K562 (cell line): ENCODE results near the gene RPUSD2.

Source experiments
- CTBP1 ChIP-seq: fragments of 450-650 bp; IDR thresholded peaks from 2 replicates; pipeline ENCODE4 v1.6.1; 2016; ENCODE audit warnings: borderline replicate concordance
- FOXJ2 ChIP-seq: fragments of 200-800 bp; sonication (Bioruptor generic); IDR thresholded peaks from 2 replicates; pipeline ENCODE4 v1.6.1; 2016; ENCODE audit warnings: missing genetic modification characterization, missing compliant biosample characterization
- HNRNPH1 ChIP-seq: fragments of 200-400 bp; formaldehyde crosslinking; optimal IDR thresholded peaks from 2 replicates; pipeline ENCODE3; 2017; ENCODE audit warnings: low read depth, mild to moderate bottlenecking, low read length, moderate library complexity
- KAT7 ChIP-seq: sonication (generic); formaldehyde crosslinking; IDR thresholded peaks from 2 replicates; pipeline ENCODE4 v1.8.0; 2022; ENCODE audit warnings: missing genetic modification reagents, mild to moderate bottlenecking, borderline replicate concordance
- KLF16 ChIP-seq: IDR thresholded peaks from 2 replicates; pipeline ENCODE4 v1.6.1; 2016; ENCODE audit warnings: antibody characterized with exemption
- TF ChIP-seq, protein P1 (sequence below), 3 experiments: IDR thresholded peaks in 2 of 3; conservative IDR thresholded peaks in 1 of 3; 2 replicates each; pipeline ENCODE4 v1.5.1; 2011 to 2012; ENCODE audit warnings: low read length in 3 of 3, mild to moderate bottlenecking in 3 of 3, control low read depth in 2 of 3, improper control_type of control experiment in 1 of 3, inconsistent platforms in 1 of 3, low read depth in 1 of 3, mixed read lengths in 1 of 3, moderate library complexity in 1 of 3; ENCODE audit not compliant: insufficient read depth in 2 of 3
- TF ChIP-seq, protein P2 (sequence below): fragments of 250-450 bp; sonication (Bioruptor Pico); IDR thresholded peaks from 2 replicates; pipeline ENCODE4 v1.5.0; 2021; ENCODE audit warnings: mild to moderate bottlenecking, borderline replicate concordance
- TF ChIP-seq, protein P3 (sequence below): sonication (generic); formaldehyde crosslinking; IDR thresholded peaks from 2 replicates; pipeline ENCODE4 v1.4.0; 2020; ENCODE audit warnings: mild to moderate bottlenecking, missing genetic modification reagents

DNA sequence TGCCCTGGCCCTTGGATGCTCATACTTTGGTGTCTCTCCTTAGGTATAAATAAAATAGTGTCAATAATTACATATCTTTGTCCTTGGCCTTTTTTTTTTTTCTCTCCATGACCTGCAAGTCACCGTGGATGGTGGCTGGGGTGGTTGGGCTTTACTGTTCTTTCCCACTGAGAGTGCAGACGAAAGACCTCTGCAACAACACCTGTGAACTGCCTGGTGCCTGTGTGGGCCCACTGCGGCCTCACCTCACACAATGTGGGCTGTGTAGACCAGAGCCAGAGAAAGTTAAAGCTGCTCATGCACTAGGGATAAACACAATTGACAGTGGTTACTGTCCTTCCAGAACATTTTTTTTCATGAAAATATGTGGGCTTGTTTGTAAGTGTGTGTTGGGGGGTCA is 43.2 kb upstream of the RPUSD2 start:
- TF ChIP-seq HNRNPH1, result no peak
- TF ChIP-seq, protein P1, sequence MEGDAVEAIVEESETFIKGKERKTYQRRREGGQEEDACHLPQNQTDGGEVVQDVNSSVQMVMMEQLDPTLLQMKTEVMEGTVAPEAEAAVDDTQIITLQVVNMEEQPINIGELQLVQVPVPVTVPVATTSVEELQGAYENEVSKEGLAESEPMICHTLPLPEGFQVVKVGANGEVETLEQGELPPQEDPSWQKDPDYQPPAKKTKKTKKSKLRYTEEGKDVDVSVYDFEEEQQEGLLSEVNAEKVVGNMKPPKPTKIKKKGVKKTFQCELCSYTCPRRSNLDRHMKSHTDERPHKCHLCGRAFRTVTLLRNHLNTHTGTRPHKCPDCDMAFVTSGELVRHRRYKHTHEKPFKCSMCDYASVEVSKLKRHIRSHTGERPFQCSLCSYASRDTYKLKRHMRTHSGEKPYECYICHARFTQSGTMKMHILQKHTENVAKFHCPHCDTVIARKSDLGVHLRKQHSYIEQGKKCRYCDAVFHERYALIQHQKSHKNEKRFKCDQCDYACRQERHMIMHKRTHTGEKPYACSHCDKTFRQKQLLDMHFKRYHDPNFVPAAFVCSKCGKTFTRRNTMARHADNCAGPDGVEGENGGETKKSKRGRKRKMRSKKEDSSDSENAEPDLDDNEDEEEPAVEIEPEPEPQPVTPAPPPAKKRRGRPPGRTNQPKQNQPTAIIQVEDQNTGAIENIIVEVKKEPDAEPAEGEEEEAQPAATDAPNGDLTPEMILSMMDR (IDR thresholded peaks at IDR 0.05 in 2 of 3, conservative IDR thresholded peaks at IDR 0.05 in 1 of 3; ENCODE audit: insufficient read depth in 2 of 3, low read depth in 1 of 3, low read length in 3 of 3), result no peak
- TF ChIP-seq, protein P2, sequence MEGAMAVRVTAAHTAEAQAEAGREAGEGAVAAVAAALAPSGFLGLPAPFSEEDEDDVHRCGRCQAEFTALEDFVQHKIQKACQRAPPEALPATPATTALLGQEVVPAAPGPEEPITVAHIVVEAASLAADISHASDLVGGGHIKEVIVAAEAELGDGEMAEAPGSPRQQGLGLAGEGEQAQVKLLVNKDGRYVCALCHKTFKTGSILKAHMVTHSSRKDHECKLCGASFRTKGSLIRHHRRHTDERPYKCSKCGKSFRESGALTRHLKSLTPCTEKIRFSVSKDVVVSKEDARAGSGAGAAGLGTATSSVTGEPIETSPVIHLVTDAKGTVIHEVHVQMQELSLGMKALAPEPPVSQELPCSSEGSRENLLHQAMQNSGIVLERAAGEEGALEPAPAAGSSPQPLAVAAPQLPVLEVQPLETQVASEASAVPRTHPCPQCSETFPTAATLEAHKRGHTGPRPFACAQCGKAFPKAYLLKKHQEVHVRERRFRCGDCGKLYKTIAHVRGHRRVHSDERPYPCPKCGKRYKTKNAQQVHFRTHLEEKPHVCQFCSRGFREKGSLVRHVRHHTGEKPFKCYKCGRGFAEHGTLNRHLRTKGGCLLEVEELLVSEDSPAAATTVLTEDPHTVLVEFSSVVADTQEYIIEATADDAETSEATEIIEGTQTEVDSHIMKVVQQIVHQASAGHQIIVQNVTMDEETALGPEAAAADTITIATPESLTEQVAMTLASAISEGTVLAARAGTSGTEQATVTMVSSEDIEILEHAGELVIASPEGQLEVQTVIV (CRISPR knock-in tag), result no peak
- TF ChIP-seq, protein P3, sequence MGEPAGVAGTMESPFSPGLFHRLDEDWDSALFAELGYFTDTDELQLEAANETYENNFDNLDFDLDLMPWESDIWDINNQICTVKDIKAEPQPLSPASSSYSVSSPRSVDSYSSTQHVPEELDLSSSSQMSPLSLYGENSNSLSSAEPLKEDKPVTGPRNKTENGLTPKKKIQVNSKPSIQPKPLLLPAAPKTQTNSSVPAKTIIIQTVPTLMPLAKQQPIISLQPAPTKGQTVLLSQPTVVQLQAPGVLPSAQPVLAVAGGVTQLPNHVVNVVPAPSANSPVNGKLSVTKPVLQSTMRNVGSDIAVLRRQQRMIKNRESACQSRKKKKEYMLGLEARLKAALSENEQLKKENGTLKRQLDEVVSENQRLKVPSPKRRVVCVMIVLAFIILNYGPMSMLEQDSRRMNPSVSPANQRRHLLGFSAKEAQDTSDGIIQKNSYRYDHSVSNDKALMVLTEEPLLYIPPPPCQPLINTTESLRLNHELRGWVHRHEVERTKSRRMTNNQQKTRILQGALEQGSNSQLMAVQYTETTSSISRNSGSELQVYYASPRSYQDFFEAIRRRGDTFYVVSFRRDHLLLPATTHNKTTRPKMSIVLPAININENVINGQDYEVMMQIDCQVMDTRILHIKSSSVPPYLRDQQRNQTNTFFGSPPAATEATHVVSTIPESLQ (CRISPR knock-in tag), result no peak
- no peak for TF ChIP-seq KLF16
- TF ChIP-seq CTBP1, result no peak
- no peak for TF ChIP-seq FOXJ2 (tag)
- TF ChIP-seq KAT7 (CRISPR knock-in tag), result no peak
